Large intestine (tissue), 3 donors: Measurements from ENCODE around the gene PSTPIP1. TPM values are rescaled to one million over a fixed set of nuclear protein-coding genes. Genes with fewer than 3 reads are reported as not detected.
A peak's percentile ranks its signal among the peaks of the same experiment; 100 is the strongest.

Source experiments
- DNase-seq, 2 donors: peaks; one replicate each; pipeline versions ENCODE4 v3.0.0 to v3.0.0-alpha.2; 2013
- H3K27ac ChIP-seq: one replicate; pipeline ENCODE4 v1.5.1; 2013; ENCODE audit warnings: low read length
- H3K27me3 ChIP-seq: 2 replicates; pipeline ENCODE4 v1.6.1; 2013; ENCODE audit warnings: low read length; ENCODE audit not compliant: control insufficient read depth, insufficient read depth
- H3K36me3 ChIP-seq: 2 replicates; pipeline ENCODE4 v1.6.1; 2013; ENCODE audit warnings: low read length; ENCODE audit not compliant: control insufficient read depth, insufficient read depth
- H3K4me1 ChIP-seq: one replicate; pipeline ENCODE4 v1.6.1; 2013; ENCODE audit warnings: low read length; ENCODE audit not compliant: control insufficient read depth, insufficient read depth
- H3K4me3 ChIP-seq: one replicate; pipeline ENCODE4 v1.5.1; 2013; ENCODE audit warnings: low read length
- H3K9me3 ChIP-seq: one replicate; pipeline ENCODE4 v1.6.1; 2013; ENCODE audit warnings: mild to moderate bottlenecking, low read depth, low read length, moderate library complexity; ENCODE audit not compliant: control insufficient read depth
- WGBS: methylation state at CpG from one replicate; pipeline ENCODE4 v1.1.5; 2013; ENCODE audit warnings: low lambda C conversion rate; ENCODE audit not compliant: insufficient coverage; 5-methylcytosine and 5-hydroxymethylcytosine counted together
- polyA plus RNA-seq: library from polyadenylated mRNA; unstranded; fragments of 120-200 nt; gene quantifications from one replicate; pipeline ENCODE4 v1.2.1, GENCODE V29; 2013

PSTPIP1 gene
- polyA plus RNA-seq, 1 donor: 3.1 TPM

DNA sequence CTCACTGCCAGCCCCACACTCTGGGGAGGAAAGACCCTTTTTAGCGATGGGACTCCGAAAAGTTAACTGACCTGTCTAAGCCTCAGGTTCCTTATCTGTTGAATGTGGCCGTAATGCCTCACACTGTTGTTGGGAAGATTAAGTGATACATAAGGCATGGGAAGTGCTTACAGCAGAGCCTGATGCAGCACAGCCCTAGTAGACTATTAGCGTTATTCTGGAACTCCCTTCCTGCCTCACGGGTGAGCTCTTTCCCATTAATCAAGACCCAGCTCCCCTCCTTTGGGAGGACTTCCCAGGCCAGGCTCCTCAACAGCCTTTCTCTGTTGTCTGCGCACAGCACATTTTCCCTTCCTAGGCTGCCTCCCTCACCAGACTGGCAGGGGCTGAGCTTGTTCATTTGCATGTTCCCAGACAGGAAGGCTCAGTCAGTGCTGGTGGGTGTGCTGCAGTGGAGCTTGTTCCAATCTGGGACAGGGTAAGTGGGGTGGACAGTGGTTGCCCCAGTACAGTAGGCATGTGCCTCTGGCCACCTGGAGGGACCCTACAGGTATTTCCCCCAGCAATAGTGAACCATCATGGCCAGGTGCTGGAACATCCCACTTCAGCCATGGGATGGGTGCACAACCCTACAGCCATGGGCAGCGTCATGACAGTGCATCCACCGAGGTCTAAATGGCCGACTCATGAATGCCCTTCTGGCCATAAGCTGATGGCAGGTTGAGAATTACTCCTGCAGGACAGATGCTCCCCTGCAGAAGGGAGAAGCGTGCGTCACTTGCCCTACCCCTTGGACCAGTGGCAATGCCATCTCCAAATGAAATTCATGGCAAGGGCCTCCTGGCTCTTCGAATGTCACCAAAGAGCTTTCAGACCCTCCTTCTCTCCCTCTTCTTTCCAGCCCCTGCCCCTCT is 5.8 kb upstream of the PSTPIP1 start:
- no peak overlapping the region for H3K27ac ChIP-seq
- 100% methylated on average over 1 of the region's 12 CpGs for WGBS
- no peak overlapping the region for H3K4me3 ChIP-seq
- no peaks in the 10 kb centered on the region for H3K9me3 ChIP-seq
- H3K36me3 ChIP-seq: no peaks in the 10 kb centered on the region
- H3K27me3 ChIP-seq: no peaks in the 10 kb centered on the region
- peaks cover 11% of the 10 kb centered on the region for H3K4me1 ChIP-seq
- DNase-seq: peak in 1 of 2 donors; percentile 13

DNA sequence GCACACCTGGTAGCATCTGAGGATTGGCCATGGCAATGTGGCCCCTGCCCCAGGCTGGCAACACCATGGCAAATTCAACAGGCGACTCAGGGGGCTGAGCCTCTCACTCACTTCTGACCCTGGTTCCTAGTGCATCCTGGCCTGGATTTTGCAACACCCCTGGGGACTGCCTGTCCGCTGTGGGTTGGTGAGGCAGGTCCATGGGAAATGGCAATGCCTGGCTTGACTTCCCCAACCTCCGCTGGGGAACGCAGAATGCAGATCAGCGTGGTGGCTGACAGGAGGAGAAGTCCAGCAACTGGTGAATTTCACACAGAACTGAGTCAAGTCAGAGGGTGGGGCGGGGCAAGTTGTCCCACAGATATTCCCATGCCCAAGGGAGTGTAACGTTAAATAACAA is 3.9 kb upstream of the PSTPIP1 start:
- Histone ChIP-seq H3K4me1 (peaks cover 11% of the 10 kb centered on the region), H3K36me3 (no peaks in the 10 kb centered on the region), H3K27me3 (no peaks in the 10 kb centered on the region), H3K9me3 (no peaks in the 10 kb centered on the region), H3K27ac (no peak overlapping the region), H3K4me3 (no peak overlapping the region)
- WGBS: 60% methylated on average over 2 of the region's 7 CpGs
- no peak for DNase-seq

DNA sequence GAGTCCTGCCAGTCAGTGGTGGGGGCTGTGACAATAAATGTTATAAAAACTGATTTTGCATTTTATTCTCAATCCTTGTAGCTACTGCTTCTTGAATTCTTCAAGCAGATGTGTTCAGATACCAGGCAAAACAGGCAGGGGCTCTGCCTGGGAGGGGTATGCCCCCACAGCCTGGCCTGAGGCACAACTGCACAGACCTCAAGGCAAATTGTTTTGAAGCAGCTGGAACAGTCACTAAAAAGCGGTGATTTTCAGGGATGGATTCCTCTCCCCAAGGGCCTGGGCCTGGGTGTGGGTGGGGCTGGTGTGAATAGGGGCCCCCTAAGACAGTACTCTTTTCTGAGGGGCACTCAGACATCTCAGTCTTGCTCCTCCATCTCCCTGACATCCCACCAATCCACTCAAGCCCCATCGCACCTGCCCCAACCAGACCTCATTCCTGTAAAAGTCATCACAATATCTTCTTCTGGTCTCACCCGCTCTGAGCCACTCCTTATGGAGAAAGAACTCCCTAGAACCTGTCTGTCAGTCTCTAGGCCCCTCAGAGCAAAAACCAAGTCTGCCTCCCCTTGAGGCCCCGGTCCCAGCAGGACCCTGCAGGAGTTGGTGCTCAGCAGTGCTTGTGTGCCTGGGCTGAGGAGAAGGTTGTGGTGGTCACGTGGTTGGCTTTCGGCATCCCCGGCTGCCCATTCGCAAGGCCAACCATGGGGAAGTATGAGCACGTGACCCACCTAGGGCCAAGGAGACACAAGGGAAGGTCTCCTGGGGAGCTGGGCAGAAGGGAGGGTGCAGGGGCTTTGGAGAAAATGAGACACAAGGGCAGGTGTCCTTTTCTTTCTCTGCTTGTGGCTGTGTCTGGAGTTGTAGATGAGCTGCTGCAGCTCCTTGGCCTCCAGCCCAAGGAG is 2.9 kb upstream of the PSTPIP1 start:
- Histone ChIP-seq H3K4me3 (no peak overlapping the region), H3K4me1 (peaks cover 11% of the 10 kb centered on the region), H3K36me3 (no peaks in the 10 kb centered on the region), H3K27ac (no peak overlapping the region), H3K9me3 (no peaks in the 10 kb centered on the region), H3K27me3 (no peaks in the 10 kb centered on the region)
- DNase-seq: no peak
- WGBS: no CpG with 5 or more reads among the region's 9 CpGs

DNA sequence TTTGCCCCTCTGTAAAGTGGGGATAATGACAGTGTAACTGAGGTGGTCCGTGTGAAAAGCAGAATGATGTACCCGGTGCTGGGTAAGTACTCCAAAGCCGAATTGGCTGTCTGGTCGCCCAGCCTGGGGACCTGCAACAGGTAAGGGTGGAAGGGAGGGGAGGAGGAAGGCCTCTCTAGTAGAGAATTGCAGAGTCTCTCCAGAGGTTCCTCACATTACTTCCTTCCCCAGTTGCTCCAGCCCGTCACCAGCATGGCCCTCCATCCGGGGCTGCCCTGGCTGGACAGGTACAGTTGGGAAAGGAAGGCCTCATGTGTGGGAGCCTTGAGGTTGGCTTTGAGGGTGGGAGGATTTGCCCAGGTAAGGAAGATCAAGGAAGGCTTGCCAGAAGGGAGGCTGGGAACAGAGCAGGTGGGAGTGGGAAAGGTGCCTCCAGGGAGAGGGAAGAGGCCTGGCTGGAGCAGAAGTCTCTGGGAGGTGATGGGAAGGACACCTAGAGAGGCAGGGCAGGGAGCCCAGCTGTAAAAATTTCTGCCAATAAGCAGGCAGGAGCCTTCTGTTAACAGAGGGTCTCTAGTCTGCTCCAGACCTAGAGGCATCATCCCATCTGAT is 1.7 kb upstream of the PSTPIP1 start:
- H3K27ac ChIP-seq: no peak overlapping the region
- H3K4me1 ChIP-seq: peaks cover 9% of the 10 kb centered on the region
- DNase-seq: no peak
- no peaks in the 10 kb centered on the region for H3K9me3 ChIP-seq
- no peak overlapping the region for H3K4me3 ChIP-seq
- WGBS: no CpG with 5 or more reads among the region's 6 CpGs
- H3K36me3 ChIP-seq: no peaks in the 10 kb centered on the region
- no peaks in the 10 kb centered on the region for H3K27me3 ChIP-seq

DNA sequence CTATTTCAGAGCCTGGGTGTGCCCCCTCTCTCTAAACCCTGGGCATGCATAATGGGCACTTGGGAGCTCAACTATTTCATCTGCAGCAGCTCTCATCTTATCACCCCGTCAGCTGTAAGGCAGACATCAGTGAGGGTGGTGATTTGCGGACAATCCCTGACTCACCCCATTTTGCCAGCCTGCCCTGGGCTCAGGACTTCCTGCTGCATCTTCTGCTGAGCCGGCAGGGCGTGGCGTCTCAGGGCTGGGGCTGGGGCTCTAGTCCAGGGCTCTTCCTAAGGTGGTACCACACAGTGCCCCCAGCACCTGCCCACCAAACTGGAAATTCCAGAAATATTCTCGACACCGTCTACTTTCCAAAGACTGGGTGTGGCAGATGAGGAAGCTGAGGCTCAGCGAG is 925 bp upstream of the PSTPIP1 start:
- H3K27ac ChIP-seq: no peak overlapping the region
- H3K4me3 ChIP-seq: no peak overlapping the region
- WGBS: no CpG with 5 or more reads among the region's 8 CpGs
- no peaks in the 10 kb centered on the region for H3K27me3 ChIP-seq
- no peaks in the 10 kb centered on the region for H3K9me3 ChIP-seq
- peak in 1 of 2 donors; percentile 37 for DNase-seq
- H3K4me1 ChIP-seq: peaks cover 4% of the 10 kb centered on the region
- H3K36me3 ChIP-seq: no peaks in the 10 kb centered on the region

DNA sequence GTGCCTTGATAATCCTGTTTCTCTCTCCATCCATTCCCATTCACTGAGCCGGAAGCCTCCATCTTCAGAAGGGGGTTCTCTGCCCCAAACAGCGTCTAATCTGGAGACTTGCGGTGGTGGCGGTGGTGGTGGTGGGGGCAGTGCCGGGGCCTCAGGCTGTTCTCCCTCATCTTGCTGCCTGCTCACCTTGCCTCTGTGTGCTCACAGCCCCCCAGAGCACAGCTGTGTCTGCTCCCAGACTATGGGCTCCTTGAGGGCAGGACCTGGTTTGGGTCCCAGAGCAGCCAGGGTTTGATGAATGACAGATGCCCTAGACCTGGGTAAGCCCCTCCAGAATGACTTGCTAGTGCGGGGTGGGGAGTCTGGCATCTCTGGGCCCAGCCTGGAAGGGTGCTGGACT is 430 bp upstream of the PSTPIP1 start:
- Histone ChIP-seq H3K9me3 (no peaks in the 10 kb centered on the region), H3K4me1 (peaks cover 4% of the 10 kb centered on the region), H3K36me3 (no peaks in the 10 kb centered on the region), H3K27ac (no peak overlapping the region), H3K4me3 (no peak overlapping the region), H3K27me3 (no peaks in the 10 kb centered on the region)
- no CpG with 5 or more reads among the region's 6 CpGs for WGBS
- DNase-seq: no peak

DNA sequence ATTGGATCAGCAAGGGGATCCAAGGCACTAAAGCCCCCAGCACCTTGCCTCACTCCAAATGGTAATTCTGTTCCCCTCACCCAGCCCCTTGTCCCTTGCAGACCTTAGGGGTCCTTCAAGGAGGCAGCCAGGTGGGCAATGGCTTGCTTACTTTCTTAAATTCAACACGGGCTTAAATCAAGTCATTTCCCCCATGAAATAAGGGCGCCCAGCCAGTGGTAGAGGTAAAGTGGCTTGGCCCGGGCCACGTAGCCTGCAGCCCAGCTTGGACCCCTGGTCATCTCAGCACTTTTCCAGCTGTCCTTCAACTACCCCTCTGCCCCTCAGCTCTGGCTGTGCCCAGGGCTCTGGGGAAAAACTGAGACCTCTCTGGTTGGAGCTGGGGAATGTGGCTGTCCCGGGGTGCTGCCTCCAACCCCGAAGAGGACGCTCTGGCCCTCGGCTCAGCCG is 1.2 kb downstream of the PSTPIP1 start:
- H3K27me3 ChIP-seq: no peaks in the 10 kb centered on the region
- H3K27ac ChIP-seq: no peak overlapping the region
- H3K4me1 ChIP-seq: peaks cover 4% of the 10 kb centered on the region
- H3K4me3 ChIP-seq: no peak overlapping the region
- DNase-seq: no peak
- no peaks in the 10 kb centered on the region for H3K9me3 ChIP-seq
- WGBS: no CpG with 5 or more reads among the region's 9 CpGs
- H3K36me3 ChIP-seq: no peaks in the 10 kb centered on the region

DNA sequence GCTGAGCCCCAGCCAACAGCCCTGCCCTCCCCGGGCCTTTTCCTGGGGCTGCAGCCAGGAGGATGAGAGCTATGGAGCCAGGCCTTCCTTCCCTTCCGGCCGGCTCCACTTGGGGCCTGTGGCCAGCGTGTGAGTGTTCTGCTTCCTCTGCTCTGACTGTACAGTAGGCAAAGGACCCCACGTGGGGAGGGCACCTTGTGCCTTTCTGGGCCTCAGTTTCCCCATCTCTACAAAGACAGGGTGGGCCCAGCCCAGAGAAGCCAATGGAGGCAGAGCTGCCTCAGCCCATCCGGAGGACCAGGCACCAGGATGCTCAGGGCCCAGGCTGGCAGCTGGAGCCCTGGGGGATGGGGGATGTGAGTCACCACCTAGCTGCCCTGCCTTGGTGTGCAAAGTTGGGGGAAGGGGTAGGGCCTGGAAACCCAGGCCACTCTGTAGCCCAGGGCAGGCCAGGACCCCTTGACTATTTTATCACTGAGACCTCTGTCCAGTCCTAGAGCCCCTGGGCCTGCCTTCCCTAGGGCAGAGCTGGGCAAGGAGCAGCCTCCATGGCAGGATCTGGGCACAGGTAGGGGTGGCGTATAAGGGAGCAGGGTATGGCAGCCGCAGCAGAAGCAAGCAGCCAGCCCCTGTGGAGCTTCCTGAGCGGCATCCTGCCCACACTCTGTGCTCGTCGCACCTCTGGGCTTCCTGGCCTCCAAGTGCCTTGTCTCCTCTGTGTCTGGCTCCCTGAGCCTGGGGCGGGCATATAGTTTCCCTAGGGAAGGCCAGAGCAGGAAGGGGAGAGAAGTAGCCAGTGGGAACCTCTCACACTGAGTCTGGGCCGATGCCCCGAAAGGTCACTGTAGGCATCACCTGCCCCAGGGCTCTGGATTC is 1.8 kb downstream of the PSTPIP1 start:
- Histone ChIP-seq H3K27me3 (no peaks in the 10 kb centered on the region), H3K36me3 (no peaks in the 10 kb centered on the region), H3K27ac (no peak overlapping the region), H3K4me1 (peaks cover 4% of the 10 kb centered on the region), H3K4me3 (no peak overlapping the region), H3K9me3 (no peaks in the 10 kb centered on the region)
- no peak for DNase-seq
- no CpG with 5 or more reads among the region's 14 CpGs for WGBS

DNA sequence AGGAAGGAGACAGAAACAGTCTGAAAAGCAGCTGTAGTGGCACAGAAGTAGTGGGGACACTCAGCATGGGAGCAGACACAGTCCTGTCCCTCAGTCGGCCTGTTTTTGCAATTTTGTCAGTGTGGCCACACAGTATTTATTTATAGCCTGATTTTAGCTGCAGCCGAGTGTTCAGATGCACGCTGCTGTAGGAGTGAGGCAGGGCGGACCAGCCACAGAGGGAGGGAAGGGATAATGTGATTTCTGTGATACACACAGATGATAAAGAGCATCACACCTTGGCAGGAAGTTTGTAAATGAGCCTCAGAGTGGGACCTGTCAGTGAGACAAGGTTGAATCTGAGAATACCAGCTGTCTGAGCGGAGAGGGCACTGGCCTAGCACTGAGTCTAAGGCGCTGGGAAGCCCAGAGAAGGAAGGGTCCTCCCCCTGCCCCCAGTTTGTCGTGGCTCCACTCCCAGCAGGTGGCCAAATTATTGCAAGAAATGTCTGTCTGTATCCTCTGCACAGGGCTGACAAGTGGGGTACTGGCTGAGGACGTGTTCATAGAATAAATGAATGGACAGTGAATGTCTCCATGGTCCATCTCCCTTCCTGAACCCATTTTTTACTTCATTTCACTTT is 3.8 kb downstream of the PSTPIP1 start:
- DNase-seq: no peak
- H3K27me3 ChIP-seq: no peaks in the 10 kb centered on the region
- WGBS: 59% methylated on average over 2 of the region's 8 CpGs
- no peak overlapping the region for H3K4me3 ChIP-seq
- peaks cover under 1% of the 10 kb centered on the region for H3K4me1 ChIP-seq
- no peaks in the 10 kb centered on the region for H3K36me3 ChIP-seq
- no peaks in the 10 kb centered on the region for H3K9me3 ChIP-seq
- H3K27ac ChIP-seq: no peak overlapping the region
